GM23338 (cell line): ENCODE results near the gene METTL22. TPM values are rescaled to one million over a fixed set of nuclear protein-coding genes. Genes with fewer than 3 reads are reported as not detected.

Experiments
- ATAC-seq: fragments of 200-7000 bp; cut with Tn5 transposase; 3 replicates; pipeline ENCODE4 v1.9.1; 2020
- DNase-seq: peaks from one replicate; pipeline ENCODE4 v3.0.0-alpha.2; 2015; ENCODE audit warnings: low spot score
- H2AFZ ChIP-seq: fragments of 200-600 bp; sonication (generic); 2 replicates; pipeline ENCODE4 v1.8.0; 2016; ENCODE audit warnings: antibody characterized with exemption, mild to moderate bottlenecking, moderate library complexity
- H3F3A ChIP-seq: fragments of 200-600 bp; sonication (generic); replicated peaks from 2 replicates; pipeline ENCODE4 v1.8.0; 2017; ENCODE audit warnings: antibody characterized with exemption, mixed run types, low read depth
- H3K27ac ChIP-seq: fragments of 200-600 bp; sonication (generic); 2 replicates; pipeline ENCODE4 v1.6.1; 2016; ENCODE audit warnings: low read depth
- H3K27me3 ChIP-seq: fragments of 200-600 bp; sonication (generic); 2 replicates; pipeline ENCODE4 v1.8.0; 2016; ENCODE audit warnings: mild to moderate bottlenecking, mixed run types, moderate library complexity; ENCODE audit not compliant: insufficient read depth
- H3K36me3 ChIP-seq: fragments of 200-600 bp; sonication (generic); 2 replicates; pipeline ENCODE4 v1.8.0; 2016; ENCODE audit warnings: mild to moderate bottlenecking; ENCODE audit not compliant: insufficient read depth
- H3K4me1 ChIP-seq: fragments of 200-600 bp; sonication (generic); 2 replicates; pipeline ENCODE4 v1.8.0; 2016; ENCODE audit warnings: mild to moderate bottlenecking, moderate library complexity; ENCODE audit not compliant: insufficient read depth
- H3K4me2 ChIP-seq: fragments of 200-600 bp; sonication (generic); 2 replicates; pipeline ENCODE4 v1.7.1; 2017; ENCODE audit warnings: mixed run types
- H3K4me3 ChIP-seq: fragments of 200-600 bp; sonication (generic); 2 replicates; pipeline ENCODE4 v1.6.1; 2016; ENCODE audit warnings: mixed run types
- H3K79me2 ChIP-seq: fragments of 200-600 bp; sonication (generic); replicated peaks from 2 replicates; pipeline ENCODE4 v1.8.0; 2017; ENCODE audit warnings: mild to moderate bottlenecking; ENCODE audit not compliant: insufficient read depth
- H3K9me2 ChIP-seq: fragments of 200-600 bp; sonication (generic); 2 replicates; pipeline ENCODE4 v1.8.0; 2017; ENCODE audit not compliant: insufficient read depth
- H4K20me1 ChIP-seq: fragments of 200-600 bp; sonication (generic); replicated peaks from 2 replicates; pipeline ENCODE4 v1.8.0; 2017; ENCODE audit warnings: mild to moderate bottlenecking; ENCODE audit not compliant: insufficient read depth
- H3K27ac Mint-ChIP-seq: 2 replicates; pipeline ENCODE4 v1.8.0; 2020; ENCODE audit warnings: inconsistent platforms, mild to moderate bottlenecking, moderate library complexity, mixed read lengths
- H3K27me3 Mint-ChIP-seq: 3 replicates; pipeline ENCODE4 v1.8.0; 2022; ENCODE audit warnings: low read depth, mild to moderate bottlenecking, moderate library complexity, mixed read lengths, inconsistent platforms; ENCODE audit not compliant: insufficient read depth, poor library complexity
- H3K36me3 Mint-ChIP-seq: 3 replicates; pipeline ENCODE4 v1.8.0; 2021; ENCODE audit warnings: low read depth, mild to moderate bottlenecking, inconsistent platforms, moderate library complexity, mixed read lengths
- H3K4me1 Mint-ChIP-seq: 3 replicates; pipeline ENCODE4 v1.8.0; 2020; ENCODE audit warnings: mild to moderate bottlenecking, inconsistent platforms, mixed read lengths
- H3K4me3 Mint-ChIP-seq: 3 replicates; pipeline ENCODE4 v1.8.0; 2021; ENCODE audit warnings: moderate library complexity, mild to moderate bottlenecking, inconsistent platforms, mixed read lengths
- H3K9me3 Mint-ChIP-seq: 3 replicates; pipeline ENCODE4 v1.8.0; 2020; ENCODE audit warnings: moderate library complexity, mild to moderate bottlenecking, inconsistent platforms, mixed read lengths
- CREB1 ChIP-seq: fragments of 250-450 bp; sonication (Bioruptor Pico); IDR thresholded peaks from 2 replicates; pipeline ENCODE4 v1.5.0; 2020; ENCODE audit warnings: low read depth, mild to moderate bottlenecking, moderate library complexity
- CTCF ChIP-seq, 2 experiments: fragments of 200-600 bp in 1 of 2; sonication (generic) in 1 of 2; conservative IDR thresholded peaks; 2 replicates each; pipeline versions ENCODE4 v1.5.1 to v1.6.1; 2016 to 2017; ENCODE audit warnings: antibody characterized with exemption in 2 of 2, low read depth in 2 of 2, mild to moderate bottlenecking in 2 of 2, moderate library complexity in 1 of 2
- EZH2phosphoT487 ChIP-seq: fragments of 200-600 bp; sonication (generic); IDR thresholded peaks from one replicate; pipeline ENCODE4 v1.8.1; 2018; ENCODE audit warnings: antibody characterized with exemption; ENCODE audit not compliant: unreplicated experiment
- JUNB ChIP-seq: IDR thresholded peaks from one replicate; pipeline ENCODE4 v1.6.1; 2016; ENCODE audit warnings: antibody characterized with exemption; ENCODE audit not compliant: unreplicated experiment
- POLR2AphosphoS5 ChIP-seq: IDR thresholded peaks from 2 replicates; pipeline ENCODE4 v1.6.1; 2016; ENCODE audit warnings: antibody characterized with exemption, low read depth
- polyA plus RNA-seq: library from polyadenylated mRNA; unstranded; fragments of >200 nt; fragmentation: Nextera tagmentation; extraction: Ambion mirVana; gene quantifications from 2 replicates; pipeline ENCODE4 v1.2.1, GENCODE V29; 2016
- total RNA-seq: library from RNA; depleted of rRNA; stranded (reverse); fragments of >200 nt; shearing (Covaris generic); gene quantifications from 2 replicates; pipeline ENCODE4 v1.2.3, GENCODE V29; 2014

The METTL22 gene
- total and polyA plus RNA-seq, 2 experiments from 2014 or later: 51.4 to 51.8 TPM

GRCh38 chr16:8641671-8642070, 20.2 kb downstream of the METTL22 start:
- Mint-ChIP-seq H3K4me3 (no peak overlapping the region), H3K27me3 (peaks cover 5% of the 10 kb centered on the region), H3K4me1 (no peaks in the 10 kb centered on the region), H3K9me3 (no peaks in the 10 kb centered on the region), H3K36me3 (peaks cover 90% of the 10 kb centered on the region), H3K27ac (no peak overlapping the region)
- H3K27ac ChIP-seq: no peak overlapping the region
- H3K4me2 ChIP-seq: no peak overlapping the region
- no peaks in the 10 kb centered on the region for H3K4me1 ChIP-seq
- no peak overlapping the region for H2AFZ ChIP-seq
- H3F3A ChIP-seq: no peaks in the 10 kb centered on the region
- H3K27me3 ChIP-seq: no peaks in the 10 kb centered on the region
- no peak overlapping the region for H3K4me3 ChIP-seq
- no peak for DNase-seq
- no peak for ATAC-seq
- H3K9me2 ChIP-seq: no peaks in the 10 kb centered on the region
- peaks cover 49% of the 10 kb centered on the region for H3K36me3 ChIP-seq
- TF ChIP-seq CTCF (conservative IDR thresholded peaks at IDR 0.05; ENCODE audit: low read depth in 2 of 2): no peak
- no peak for TF ChIP-seq JUNB
- TF ChIP-seq CREB1 (CRISPR knock-in tag): no peak
- TF ChIP-seq POLR2AphosphoS5: no peak
- H4K20me1 ChIP-seq: peaks cover 14% of the 10 kb centered on the region
- H3K79me2 ChIP-seq: peaks cover 9% of the 10 kb centered on the region; the same call in 1 of the 2 replicates

- Mint-ChIP-seq H3K27me3 (peaks cover 5% of the 10 kb centered on the region), H3K4me1 (no peaks in the 10 kb centered on the region), H3K27ac (no peak overlapping the region), H3K9me3 (no peaks in the 10 kb centered on the region), H3K36me3 (peaks cover 91% of the 10 kb centered on the region), H3K4me3 (no peak overlapping the region)
- no peak overlapping the region for H3K4me3 ChIP-seq
- no peaks in the 10 kb centered on the region for H3F3A ChIP-seq
- peaks cover 5% of the 10 kb centered on the region; the same call in 1 of the 2 replicates for H3K79me2 ChIP-seq
- ATAC-seq (no peak), DNase-seq (no peak)
- TF ChIP-seq CTCF (conservative IDR thresholded peaks at IDR 0.05; ENCODE audit: low read depth in 2 of 2) (no peak), EZH2phosphoT487 (no peak)
- H3K4me2 ChIP-seq: no peak overlapping the region
- no peaks in the 10 kb centered on the region for H3K27me3 ChIP-seq
- no peak overlapping the region for H3K27ac ChIP-seq
- peaks cover 12% of the 10 kb centered on the region for H4K20me1 ChIP-seq
- peaks cover 48% of the 10 kb centered on the region for H3K36me3 ChIP-seq
- H3K4me1 ChIP-seq: no peaks in the 10 kb centered on the region
- no peak overlapping the region for H2AFZ ChIP-seq
- no peaks in the 10 kb centered on the region for H3K9me2 ChIP-seq
Observed at GRCh38 chr16:8642146-8642545, 20.6 kb downstream of the METTL22 start.
